Activated naive CD4-positive, alpha-beta T cell treated with anti-CD3 and anti-CD28 coated beads for 36 hours (primary cell): ENCODE measurements around the gene KLK14. TPM values are rescaled to one million over a fixed set of nuclear protein-coding genes. Genes with fewer than 3 reads are reported as not detected.

Source experiments
- CTCF ChIA-PET: fragments of 350-600 bp; sonication (Branson Sonifier 250); formaldehyde crosslinking; loops from one replicate; lab custom pipeline; 2021; ENCODE audit warnings: antibody characterized with exemption; lab: Charles Lee
- DNase-seq: peaks from one replicate; pipeline ENCODE4 v3.0.0-alpha.2; 2020
- H3K27ac Mint-ChIP-seq: one replicate; pipeline ENCODE4 v1.8.0; 2021; ENCODE audit warnings: mild to moderate bottlenecking, mixed read lengths
- H3K27me3 Mint-ChIP-seq: one replicate; pipeline ENCODE4 v1.8.0; 2021; ENCODE audit warnings: low read depth, mixed read lengths
- H3K36me3 Mint-ChIP-seq: one replicate; pipeline ENCODE4 v1.8.0; 2021; ENCODE audit warnings: low read depth, mixed read lengths
- H3K4me1 Mint-ChIP-seq: one replicate; pipeline ENCODE4 v1.8.0; 2021; ENCODE audit warnings: low read depth, mixed read lengths
- H3K4me3 Mint-ChIP-seq: one replicate; pipeline ENCODE4 v1.8.0; 2021; ENCODE audit warnings: mild to moderate bottlenecking, moderate library complexity, mixed read lengths
- H3K9me3 Mint-ChIP-seq: one replicate; pipeline ENCODE4 v1.8.0; 2021; ENCODE audit warnings: mixed read lengths
- intact Hi-C: fragments of 100-400 bp; cut with micrococcal nuclease; formaldehyde crosslinking; loops from one replicate; pipeline ENCODE4 v1.15.1; 2023
- total RNA-seq, 2 experiments: library from RNA; stranded (reverse); gene quantifications; one replicate each; pipeline ENCODE4 v1.2.3, GENCODE V29; 2021

Gene KLK14
- total RNA-seq, 2 experiments from 2014 or later: 0.69 to 0.79 TPM

GRCh38 chr19:51093510-51094345 is 11.0 kb upstream of the KLK14 start:
- DNase-seq: no peak
- Mint-ChIP-seq H3K27me3 (no peaks in the 10 kb centered on the region), H3K27ac (no peak overlapping the region), H3K9me3 (no peaks in the 10 kb centered on the region), H3K4me1 (peaks cover 15% of the 10 kb centered on the region), H3K36me3 (peaks cover 11% of the 10 kb centered on the region), H3K4me3 (no peak overlapping the region)
- intact Hi-C loops: loop anchor here (1.0 kb wide), 1 partner anchor 163 kb away; no protein-coding TSS in a partner anchor
- CTCF ChIA-PET: interaction anchor here (3.1 kb wide), 1 partner anchor 73 kb away, joined by 22 read pairs; no protein-coding TSS in a partner anchor

- Mint-ChIP-seq H3K27me3 (no peaks in the 10 kb centered on the region), H3K4me1 (peaks cover 15% of the 10 kb centered on the region), H3K36me3 (peaks cover 11% of the 10 kb centered on the region), H3K27ac (no peak overlapping the region), H3K9me3 (no peaks in the 10 kb centered on the region), H3K4me3 (no peak overlapping the region)
- CTCF ChIA-PET: no interaction called here
- intact Hi-C loops: no loop called here
- DNase-seq: no peak
Observed at GRCh38 chr19:51093101-51093500, 10.4 kb upstream of the KLK14 start.

GRCh38 chr19:51091895-51092873 is 9.5 kb upstream of the KLK14 start:
- no peaks in the 10 kb centered on the region for H3K27me3 Mint-ChIP-seq
- H3K4me1 Mint-ChIP-seq: peaks cover 7% of the 10 kb centered on the region
- H3K27ac Mint-ChIP-seq: no peak overlapping the region
- no peaks in the 10 kb centered on the region for H3K9me3 Mint-ChIP-seq
- H3K36me3 Mint-ChIP-seq: peaks cover 5% of the 10 kb centered on the region
- H3K4me3 Mint-ChIP-seq: no peak overlapping the region
- CTCF ChIA-PET: no interaction called here
- DNase-seq: no peak
- intact Hi-C loops: no loop called here

GRCh38 chr19:51091126-51091525 is 8.4 kb upstream of the KLK14 start:
- Mint-ChIP-seq H3K27ac (no peak overlapping the region), H3K9me3 (no peaks in the 10 kb centered on the region), H3K36me3 (peaks cover 2% of the 10 kb centered on the region), H3K4me3 (no peak overlapping the region), H3K27me3 (no peaks in the 10 kb centered on the region), H3K4me1 (no peaks in the 10 kb centered on the region)
- CTCF ChIA-PET: interaction anchor here (1.0 kb wide), 1 partner anchor 10 kb away, joined by 3 read pairs; no protein-coding TSS in a partner anchor
- intact Hi-C loops: no loop called here
- no peak for DNase-seq

- Mint-ChIP-seq H3K4me3 (no peak overlapping the region), H3K27ac (no peak overlapping the region), H3K36me3 (peaks cover 2% of the 10 kb centered on the region), H3K4me1 (no peaks in the 10 kb centered on the region), H3K9me3 (no peaks in the 10 kb centered on the region), H3K27me3 (no peaks in the 10 kb centered on the region)
- CTCF ChIA-PET: interaction anchor here (1.0 kb wide), 1 partner anchor 11 kb away, joined by 3 read pairs; no protein-coding TSS in a partner anchor
- DNase-seq: no peak
- intact Hi-C loops: no loop called here
Observed at GRCh38 chr19:51090471-51090870, 7.8 kb upstream of the KLK14 start.

- intact Hi-C loops: no loop called here
- Mint-ChIP-seq H3K27ac (no peak overlapping the region), H3K4me1 (no peaks in the 10 kb centered on the region)
Observed at GRCh38 chr19:51089786-51090185, 7.1 kb upstream of the KLK14 start.

GRCh38 chr19:51086153-51086850 is 3.6 kb upstream of the KLK14 start:
- intact Hi-C loops: no loop called here

More at GRCh38 chr19:51089786-51090185, 7.1 kb upstream of the KLK14 start:
- Mint-ChIP-seq H3K9me3 (no peaks in the 10 kb centered on the region), H3K4me3 (no peak overlapping the region), H3K27me3 (no peaks in the 10 kb centered on the region), H3K36me3 (peaks cover 2% of the 10 kb centered on the region)
- CTCF ChIA-PET: no interaction called here
- no peak for DNase-seq

GRCh38 chr19:51084505-51084904 is 1.8 kb upstream of the KLK14 start:
- no peak overlapping the region for H3K27ac Mint-ChIP-seq
- intact Hi-C loops: no loop called here
- peaks cover 3% of the 10 kb centered on the region for H3K27me3 Mint-ChIP-seq
- no peaks in the 10 kb centered on the region for H3K36me3 Mint-ChIP-seq
- H3K9me3 Mint-ChIP-seq: no peaks in the 10 kb centered on the region
- H3K4me3 Mint-ChIP-seq: no peak overlapping the region
- CTCF ChIA-PET: no interaction called here
- DNase-seq: no peak
- no peaks in the 10 kb centered on the region for H3K4me1 Mint-ChIP-seq

More at GRCh38 chr19:51086153-51086850, 3.6 kb upstream of the KLK14 start:
- Mint-ChIP-seq H3K27ac (no peak overlapping the region), H3K27me3 (peaks cover 3% of the 10 kb centered on the region), H3K9me3 (no peaks in the 10 kb centered on the region), H3K4me3 (no peak overlapping the region), H3K36me3 (no peaks in the 10 kb centered on the region), H3K4me1 (no peaks in the 10 kb centered on the region)
- no peak for DNase-seq
- CTCF ChIA-PET: interaction anchor here (0.6 kb wide), 1 partner anchor 381 kb away, joined by 4 read pairs; no protein-coding TSS in a partner anchor

- H3K27ac Mint-ChIP-seq: no peak overlapping the region
- no peak for DNase-seq
- intact Hi-C loops: no loop called here
- CTCF ChIA-PET: no interaction called here
- H3K27me3 Mint-ChIP-seq: peaks cover 3% of the 10 kb centered on the region
- H3K36me3 Mint-ChIP-seq: no peaks in the 10 kb centered on the region
- H3K4me1 Mint-ChIP-seq: no peaks in the 10 kb centered on the region
- no peak overlapping the region for H3K4me3 Mint-ChIP-seq
- no peaks in the 10 kb centered on the region for H3K9me3 Mint-ChIP-seq
Observed at GRCh38 chr19:51083783-51084182, 1.1 kb upstream of the KLK14 start.

GRCh38 chr19:51083181-51083580 is 494 bp upstream of the KLK14 start:
- Mint-ChIP-seq H3K4me1 (no peaks in the 10 kb centered on the region), H3K36me3 (no peaks in the 10 kb centered on the region), H3K27me3 (peaks cover 3% of the 10 kb centered on the region), H3K27ac (no peak overlapping the region), H3K4me3 (no peak overlapping the region), H3K9me3 (no peaks in the 10 kb centered on the region)
- intact Hi-C loops: no loop called here
- no peak for DNase-seq
- CTCF ChIA-PET: no interaction called here

- Mint-ChIP-seq H3K36me3 (no peaks in the 10 kb centered on the region), H3K9me3 (no peaks in the 10 kb centered on the region), H3K4me3 (no peak overlapping the region), H3K27me3 (peaks cover 3% of the 10 kb centered on the region), H3K27ac (no peak overlapping the region), H3K4me1 (no peaks in the 10 kb centered on the region)
- DNase-seq: no peak
- CTCF ChIA-PET: interaction anchor here (0.6 kb wide), 1 partner anchor 844 kb away, joined by 3 read pairs; no protein-coding TSS in a partner anchor
- intact Hi-C loops: no loop called here
Observed at GRCh38 chr19:51081476-51081875, 1.2 kb downstream of the KLK14 start.
